Panc1 (cell line): ENCODE data around the gene MGA. TPM values are rescaled to one million over a fixed set of nuclear protein-coding genes. Genes with fewer than 3 reads are reported as not detected.

ENCODE experiments used
- ATAC-seq: fragments of 200-7000 bp; cut with Tn5 transposase; 2 replicates; pipeline ENCODE4 v1.9.1; 2020; ENCODE audit warnings: mild to moderate bottlenecking, moderate library complexity
- BruUV-seq: library from RNA; stranded (reverse); fragments of 400-500 nt; replicated peaks from 2 replicates; lab custom pipeline; 2021; lab: Mats Ljungman, UMichigan
- CTCF ChIA-PET: fragments of 300-600 bp; sonication (Branson Sonifier 250); formaldehyde crosslinking; loops from one replicate; lab custom pipeline; 2022; ENCODE audit warnings: antibody characterized with exemption; lab: Charles Lee
- POLR2A ChIA-PET: fragments of 300-600 bp; sonication (Branson Sonifier 250); formaldehyde crosslinking; loops from one replicate; lab custom pipeline; 2022; ENCODE audit warnings: antibody characterized with exemption; lab: Charles Lee
- DNase-seq: peaks from one replicate; pipeline ENCODE4 v3.0.0-alpha.2; 2010; ENCODE audit warnings: low read depth, low spot score
- H3K27ac ChIP-seq: 2 replicates; pipeline ENCODE4 v1.5.1; 2011; ENCODE audit warnings: mild to moderate bottlenecking, low read length, inconsistent platforms
- H3K27me3 ChIP-seq: fragments of 200-500 bp; sonication (Bioruptor generic); 2 replicates; pipeline ENCODE4 v1.6.0; 2014; ENCODE audit warnings: low read length, inconsistent platforms; ENCODE audit not compliant: control insufficient read depth, insufficient read depth
- H3K36me3 ChIP-seq: fragments of 200-500 bp; sonication (Bioruptor generic); 2 replicates; pipeline ENCODE4 v1.5.1; 2014; ENCODE audit warnings: inconsistent platforms, mild to moderate bottlenecking, low read length, moderate library complexity; ENCODE audit not compliant: control insufficient read depth, insufficient read depth
- H3K4me1 ChIP-seq: 2 replicates; pipeline ENCODE4 v1.5.1; 2011; ENCODE audit warnings: inconsistent platforms, mild to moderate bottlenecking, low read length, moderate library complexity; ENCODE audit not compliant: control insufficient read depth, insufficient read depth
- H3K4me3 ChIP-seq, 2 experiments: 2 replicates each; pipeline ENCODE4 v1.5.1; 2011 to 2012; ENCODE audit warnings: low read depth in 2 of 2, low read length in 2 of 2, mild to moderate bottlenecking in 2 of 2, inconsistent platforms in 1 of 2, moderate library complexity in 1 of 2
- H3K9me3 ChIP-seq: fragments of 200-500 bp; sonication (Bioruptor generic); 2 replicates; pipeline ENCODE4 v1.5.1; 2014; ENCODE audit warnings: low read depth, mild to moderate bottlenecking, inconsistent platforms, low read length, moderate library complexity; ENCODE audit not compliant: control insufficient read depth, insufficient read depth
- POLR2AphosphoS5 ChIP-seq: IDR thresholded peaks from 2 replicates; pipeline ENCODE4 v1.6.1; 2012; ENCODE audit warnings: mild to moderate bottlenecking, low read depth, low read length, moderate library complexity
- SIN3A ChIP-seq: IDR thresholded peaks from 2 replicates; pipeline ENCODE4 v1.6.1; 2012; ENCODE audit warnings: low read depth, mild to moderate bottlenecking, low read length, moderate library complexity, borderline replicate concordance; ENCODE audit not compliant: insufficient read depth
- TCF7L2 ChIP-seq: IDR thresholded peaks from 2 replicates; pipeline ENCODE4 v1.6.1; 2011; ENCODE audit warnings: mild to moderate bottlenecking, low read depth, low read length, inconsistent platforms
- in situ Hi-C: cut with HindIII; loops from 2 replicates; pipeline ENCODE4 v1.10.0; 2016; ENCODE audit warnings: low sequenced_read_pairs, low pct_unique_long_range_greater_than_20kb
- intact Hi-C: fragments of 100-400 bp; cut with micrococcal nuclease; formaldehyde crosslinking; loops from one replicate; pipeline ENCODE4 v1.10.0; 2022; ENCODE audit not compliant: unreplicated experiment
- total RNA-seq: library from RNA; stranded (reverse); gene quantifications from one replicate; pipeline ENCODE4 v1.2.1, GENCODE V29; 2021; ENCODE audit not compliant: unreplicated experiment
- TF ChIP-seq, protein P1 (sequence below): fragments of 450-650 bp; IDR thresholded peaks from 2 replicates; pipeline ENCODE4 v1.5.1; 2017; ENCODE audit warnings: mild to moderate bottlenecking
- TF ChIP-seq, protein P2 (sequence below), 2 experiments: IDR thresholded peaks; 2 replicates each; pipeline ENCODE4 v1.6.1; 2011 to 2012; ENCODE audit warnings: low read depth in 2 of 2, control low read depth in 1 of 2, low read length in 1 of 2, mild to moderate bottlenecking in 1 of 2, moderate library complexity in 1 of 2; ENCODE audit not compliant: insufficient read depth in 1 of 2

Gene MGA
- total RNA-seq, 1 experiment from 2014 or later, result 43.6 TPM

DNA sequence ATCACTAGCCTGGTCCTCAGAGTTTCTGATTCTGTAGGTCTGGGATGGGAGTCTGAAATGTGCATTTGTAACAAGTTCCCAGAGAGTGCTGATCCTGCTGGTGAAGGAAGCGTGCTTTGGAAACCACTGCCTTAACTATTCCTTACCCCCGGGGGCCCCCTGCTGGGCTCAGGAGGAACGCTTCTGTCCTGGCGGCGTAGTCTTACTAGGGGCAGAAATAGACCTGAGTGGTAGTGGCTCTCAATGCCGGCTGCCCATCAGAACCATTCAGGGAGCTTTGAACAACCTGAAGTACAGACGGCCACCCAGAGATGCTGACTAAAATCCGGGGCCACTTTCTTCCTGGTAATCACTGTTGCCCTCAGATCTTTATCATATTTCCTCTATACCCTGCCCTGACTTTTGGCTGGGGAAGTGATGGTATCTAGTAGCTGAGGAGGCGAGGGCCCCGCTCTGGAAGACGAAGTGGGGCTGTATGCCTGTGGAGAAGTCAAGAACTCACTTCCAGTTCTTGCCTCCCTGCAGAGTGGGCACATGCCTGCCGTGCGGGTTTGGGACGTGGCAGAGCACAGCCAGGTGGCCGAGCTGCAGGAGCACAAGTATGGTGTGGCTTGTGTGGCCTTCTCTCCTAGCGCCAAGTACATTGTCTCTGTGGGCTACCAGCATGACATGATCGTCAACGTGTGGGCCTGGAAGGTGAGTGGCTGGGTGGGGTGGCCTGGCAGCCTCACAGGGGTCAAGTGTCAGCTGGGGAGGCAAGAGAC is 151.4 kb downstream of the MGA start:
- ATAC-seq, result peak; percentile 97
- Histone ChIP-seq H3K27me3 (no peaks in the 10 kb centered on the region), H3K4me3 (no peak overlapping the region), H3K27ac (no peak overlapping the region), H3K4me1 (no peaks in the 10 kb centered on the region; the same call in 1 of the 2 replicates), H3K9me3 (no peaks in the 10 kb centered on the region), H3K36me3 (peaks cover 2% of the 10 kb centered on the region; the same call in 1 of the 2 replicates)
- ChIA-PET POLR2A (interaction anchor here (0.6 kb wide), 1 partner anchor 29 kb away, joined by 6 read pairs; no protein-coding TSS in a partner anchor), CTCF (interaction anchor here (0.6 to 1.9 kb wide), 4 partner anchors 38 to 251 kb away, joined by 3 to 20 read pairs (median 11); partner anchors contain the start of gene MAPKBP1)
- intact Hi-C loops (loop anchor here (1.0 to 10.0 kb wide), 2 partner anchors 39 to 207 kb away; no protein-coding TSS in a partner anchor), in situ Hi-C loops (no loop called here)
- TF ChIP-seq, protein P1, sequence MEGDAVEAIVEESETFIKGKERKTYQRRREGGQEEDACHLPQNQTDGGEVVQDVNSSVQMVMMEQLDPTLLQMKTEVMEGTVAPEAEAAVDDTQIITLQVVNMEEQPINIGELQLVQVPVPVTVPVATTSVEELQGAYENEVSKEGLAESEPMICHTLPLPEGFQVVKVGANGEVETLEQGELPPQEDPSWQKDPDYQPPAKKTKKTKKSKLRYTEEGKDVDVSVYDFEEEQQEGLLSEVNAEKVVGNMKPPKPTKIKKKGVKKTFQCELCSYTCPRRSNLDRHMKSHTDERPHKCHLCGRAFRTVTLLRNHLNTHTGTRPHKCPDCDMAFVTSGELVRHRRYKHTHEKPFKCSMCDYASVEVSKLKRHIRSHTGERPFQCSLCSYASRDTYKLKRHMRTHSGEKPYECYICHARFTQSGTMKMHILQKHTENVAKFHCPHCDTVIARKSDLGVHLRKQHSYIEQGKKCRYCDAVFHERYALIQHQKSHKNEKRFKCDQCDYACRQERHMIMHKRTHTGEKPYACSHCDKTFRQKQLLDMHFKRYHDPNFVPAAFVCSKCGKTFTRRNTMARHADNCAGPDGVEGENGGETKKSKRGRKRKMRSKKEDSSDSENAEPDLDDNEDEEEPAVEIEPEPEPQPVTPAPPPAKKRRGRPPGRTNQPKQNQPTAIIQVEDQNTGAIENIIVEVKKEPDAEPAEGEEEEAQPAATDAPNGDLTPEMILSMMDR, result peak; percentile 93
- no peak for TF ChIP-seq TCF7L2
- no TSS peak for BruUV-seq
- DNase-seq, result peak; percentile 60

DNA sequence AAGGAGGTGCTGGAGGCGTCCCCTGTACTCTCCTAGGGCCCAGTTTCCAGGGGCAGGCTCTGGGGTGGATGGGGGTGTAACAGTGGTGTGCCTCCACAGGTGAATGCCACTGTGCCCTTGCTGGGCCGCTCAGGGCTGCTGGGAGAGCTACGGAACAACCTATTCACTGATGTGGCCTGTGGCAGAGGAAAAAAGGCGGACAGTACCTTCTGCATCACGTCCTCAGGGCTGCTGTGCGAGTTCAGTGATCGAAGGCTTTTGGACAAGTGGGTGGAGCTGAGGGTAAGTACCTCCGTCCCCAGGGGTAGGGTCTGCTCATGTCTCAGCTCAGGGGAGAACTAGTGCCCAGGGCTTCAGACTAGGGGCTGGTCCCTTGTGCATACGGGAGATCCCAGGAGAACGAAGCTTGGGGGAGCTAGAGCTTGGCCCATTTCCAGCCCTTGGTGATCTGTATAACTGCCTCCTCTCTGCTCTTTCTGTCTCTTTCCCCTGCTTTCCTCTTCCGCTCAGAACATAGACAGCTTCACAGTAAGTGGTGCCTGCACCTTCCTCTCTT is 152.7 kb downstream of the MGA start:
- in situ Hi-C loops, result no loop called here
- intact Hi-C loops, result loop anchor here (10.0 kb wide), 1 partner anchor 208 kb away; no protein-coding TSS in a partner anchor
- POLR2A ChIA-PET, result no interaction called here

More for the DNA sequence above, 152.7 kb downstream of the MGA start:
- no TSS peak for BruUV-seq
- H3K27me3 ChIP-seq, result no peaks in the 10 kb centered on the region
- TF ChIP-seq, protein P2, sequence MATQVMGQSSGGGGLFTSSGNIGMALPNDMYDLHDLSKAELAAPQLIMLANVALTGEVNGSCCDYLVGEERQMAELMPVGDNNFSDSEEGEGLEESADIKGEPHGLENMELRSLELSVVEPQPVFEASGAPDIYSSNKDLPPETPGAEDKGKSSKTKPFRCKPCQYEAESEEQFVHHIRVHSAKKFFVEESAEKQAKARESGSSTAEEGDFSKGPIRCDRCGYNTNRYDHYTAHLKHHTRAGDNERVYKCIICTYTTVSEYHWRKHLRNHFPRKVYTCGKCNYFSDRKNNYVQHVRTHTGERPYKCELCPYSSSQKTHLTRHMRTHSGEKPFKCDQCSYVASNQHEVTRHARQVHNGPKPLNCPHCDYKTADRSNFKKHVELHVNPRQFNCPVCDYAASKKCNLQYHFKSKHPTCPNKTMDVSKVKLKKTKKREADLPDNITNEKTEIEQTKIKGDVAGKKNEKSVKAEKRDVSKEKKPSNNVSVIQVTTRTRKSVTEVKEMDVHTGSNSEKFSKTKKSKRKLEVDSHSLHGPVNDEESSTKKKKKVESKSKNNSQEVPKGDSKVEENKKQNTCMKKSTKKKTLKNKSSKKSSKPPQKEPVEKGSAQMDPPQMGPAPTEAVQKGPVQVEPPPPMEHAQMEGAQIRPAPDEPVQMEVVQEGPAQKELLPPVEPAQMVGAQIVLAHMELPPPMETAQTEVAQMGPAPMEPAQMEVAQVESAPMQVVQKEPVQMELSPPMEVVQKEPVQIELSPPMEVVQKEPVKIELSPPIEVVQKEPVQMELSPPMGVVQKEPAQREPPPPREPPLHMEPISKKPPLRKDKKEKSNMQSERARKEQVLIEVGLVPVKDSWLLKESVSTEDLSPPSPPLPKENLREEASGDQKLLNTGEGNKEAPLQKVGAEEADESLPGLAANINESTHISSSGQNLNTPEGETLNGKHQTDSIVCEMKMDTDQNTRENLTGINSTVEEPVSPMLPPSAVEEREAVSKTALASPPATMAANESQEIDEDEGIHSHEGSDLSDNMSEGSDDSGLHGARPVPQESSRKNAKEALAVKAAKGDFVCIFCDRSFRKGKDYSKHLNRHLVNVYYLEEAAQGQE (IDR thresholded peaks at IDR 0.05; ENCODE audit: insufficient read depth in 1 of 2, low read depth in 2 of 2, low read length in 1 of 2), result no peak
- TF ChIP-seq SIN3A (no peak), POLR2AphosphoS5 (no peak), TCF7L2 (no peak)
- TF ChIP-seq, protein P1, result no peak
- CTCF ChIA-PET, result interaction anchor here (0.8 to 1.9 kb wide), 2 partner anchors 209 to 252 kb away, joined by 5 read pairs; no protein-coding TSS in a partner anchor
- DNase-seq (no peak), ATAC-seq (no peak)
- H3K4me1 ChIP-seq, result no peaks in the 10 kb centered on the region; the same call in 1 of the 2 replicates
- no peak overlapping the region for H3K4me3 ChIP-seq
- no peaks in the 10 kb centered on the region for H3K9me3 ChIP-seq
- H3K27ac ChIP-seq, result no peak overlapping the region
- peaks cover 2% of the 10 kb centered on the region; the same call in 1 of the 2 replicates for H3K36me3 ChIP-seq
